HCT116 (cell line): ENCODE measurements around the gene CTIF.

Experiments
- CTCF ChIP-seq, 3 experiments: fragments of 200-600 bp in 1 of 3; sonication (generic) in 1 of 3; IDR thresholded peaks in 2 of 3; conservative IDR thresholded peaks in 1 of 3; 2 replicates each; pipeline ENCODE4 v1.5.1; 2012 to 2017; ENCODE audit warnings: low read depth in 2 of 3, low read length in 2 of 3, antibody characterized with exemption in 1 of 3, borderline replicate concordance in 1 of 3, control low read depth in 1 of 3, mild to moderate bottlenecking in 1 of 3, mixed read lengths in 1 of 3, mixed run types in 1 of 3, moderate library complexity in 1 of 3; ENCODE audit not compliant: insufficient read depth in 1 of 3
- ZBTB33 ChIP-seq: IDR thresholded peaks from 2 replicates; pipeline ENCODE4 v1.6.1; 2011; ENCODE audit warnings: mild to moderate bottlenecking, low read length, moderate library complexity; ENCODE audit not compliant: insufficient replicate concordance; ENCODE audit errors: extremely low read depth

- TF ChIP-seq CTCF (IDR thresholded peaks at IDR 0.05 in 2 of 3, conservative IDR thresholded peaks at IDR 0.05 in 1 of 3; ENCODE audit: borderline replicate concordance in 1 of 3, insufficient read depth in 1 of 3, low read depth in 2 of 3, low read length in 2 of 3) (no peak), ZBTB33 (no peak)
These were observed 240.6 kb downstream of the CTIF start for GRCh38 chr18:48779462-48779861.
